GM12875 (cell line): Measurements from ENCODE around the gene FOXJ1.

ENCODE experiments used
- H3K4me3 ChIP-seq: one replicate; pipeline ENCODE4 v1.5.1; 2011; ENCODE audit warnings: low read depth, low read length, control low read depth
- CTCF ChIP-seq: IDR thresholded peaks from 2 replicates; pipeline ENCODE4 v1.5.1; 2011; ENCODE audit warnings: low read depth, mild to moderate bottlenecking, control low read depth, inconsistent platforms, low read length, moderate library complexity, borderline replicate concordance; ENCODE audit not compliant: insufficient read depth

FOXJ1 gene

GRCh38 chr17:76092526-76093413 lies 48.3 kb downstream of the FOXJ1 start:
- TF ChIP-seq CTCF, result no peak
- no peak overlapping the region for H3K4me3 ChIP-seq

- H3K4me3 ChIP-seq, result no peak overlapping the region
- no peak for TF ChIP-seq CTCF
Observed at GRCh38 chr17:76091526-76092286, 49.3 kb downstream of the FOXJ1 start.

DNA sequence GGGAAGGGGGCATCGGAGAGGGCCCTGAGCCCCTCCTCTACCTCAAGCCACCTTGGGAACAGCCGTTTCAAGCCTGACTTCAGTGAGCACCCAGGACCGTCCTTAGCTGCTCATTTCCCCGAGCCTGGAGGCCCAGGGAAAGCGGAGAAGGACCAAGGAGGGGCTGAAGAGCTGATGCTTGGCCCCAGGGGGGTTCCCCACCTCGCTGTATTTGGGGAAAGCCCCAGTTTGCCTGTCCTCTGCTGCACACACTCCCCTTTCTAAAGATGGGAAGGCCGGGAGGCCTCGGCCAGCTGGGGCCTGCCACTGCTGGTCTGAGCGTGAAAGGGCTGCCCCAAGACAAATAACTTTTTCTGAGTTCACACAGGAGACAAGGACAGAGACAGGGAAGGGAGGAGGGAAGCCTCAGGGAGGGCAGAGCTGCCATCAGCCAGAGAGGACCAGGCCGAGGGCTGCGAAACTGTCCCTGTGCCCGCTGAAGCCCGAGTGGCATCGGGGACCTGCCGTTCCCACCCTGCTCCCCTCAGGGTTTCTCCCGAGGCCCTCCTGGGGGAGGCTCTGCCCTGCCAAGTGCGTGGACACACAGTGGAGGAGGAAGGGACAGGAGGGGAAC lies 50.4 kb downstream of the FOXJ1 start:
- H3K4me3 ChIP-seq, result no peak overlapping the region
- TF ChIP-seq CTCF, result no peak

DNA sequence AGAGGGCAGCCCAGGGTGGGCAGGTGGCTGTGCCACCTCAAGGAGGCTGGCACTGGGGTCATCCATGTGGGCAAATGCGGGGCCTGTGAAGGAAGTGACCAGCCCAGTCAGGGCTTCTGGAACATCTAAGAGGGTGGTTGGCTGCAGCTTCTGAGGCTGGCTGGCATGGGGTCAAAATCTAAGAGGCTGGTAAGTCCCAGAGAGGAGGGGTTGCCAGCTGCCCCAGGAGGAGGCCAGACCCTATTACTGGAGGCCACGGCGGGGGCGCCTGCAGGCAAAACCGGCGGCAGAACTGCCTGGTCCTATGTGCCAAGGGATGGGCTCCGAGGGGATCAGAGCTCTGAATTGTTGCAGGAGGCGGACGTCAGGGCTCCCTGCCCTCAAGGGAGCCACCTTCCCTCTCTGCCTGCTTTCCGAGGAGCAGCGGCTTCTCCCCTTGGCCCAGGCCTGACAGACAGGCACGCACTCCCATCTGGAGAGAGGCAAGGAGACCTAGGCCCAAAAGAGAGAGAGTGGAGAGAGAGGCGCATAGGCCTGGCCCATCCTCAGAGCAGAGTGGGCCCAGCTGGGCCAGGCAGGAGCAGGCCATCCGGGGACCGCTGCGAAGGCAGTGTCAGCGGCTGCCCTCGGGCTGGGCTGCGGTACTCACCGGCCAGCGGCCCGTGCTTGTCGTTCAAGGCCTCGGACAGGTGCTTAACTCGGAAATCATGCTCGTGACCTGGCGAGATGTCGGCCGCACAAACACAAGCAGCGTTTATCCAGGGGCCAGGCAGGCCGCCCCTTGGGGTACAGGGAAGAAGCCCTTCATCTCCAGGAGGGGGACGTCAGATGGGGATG lies 51.1 kb downstream of the FOXJ1 start:
- H3K4me3 ChIP-seq, result no peak overlapping the region
- no peak for TF ChIP-seq CTCF

DNA sequence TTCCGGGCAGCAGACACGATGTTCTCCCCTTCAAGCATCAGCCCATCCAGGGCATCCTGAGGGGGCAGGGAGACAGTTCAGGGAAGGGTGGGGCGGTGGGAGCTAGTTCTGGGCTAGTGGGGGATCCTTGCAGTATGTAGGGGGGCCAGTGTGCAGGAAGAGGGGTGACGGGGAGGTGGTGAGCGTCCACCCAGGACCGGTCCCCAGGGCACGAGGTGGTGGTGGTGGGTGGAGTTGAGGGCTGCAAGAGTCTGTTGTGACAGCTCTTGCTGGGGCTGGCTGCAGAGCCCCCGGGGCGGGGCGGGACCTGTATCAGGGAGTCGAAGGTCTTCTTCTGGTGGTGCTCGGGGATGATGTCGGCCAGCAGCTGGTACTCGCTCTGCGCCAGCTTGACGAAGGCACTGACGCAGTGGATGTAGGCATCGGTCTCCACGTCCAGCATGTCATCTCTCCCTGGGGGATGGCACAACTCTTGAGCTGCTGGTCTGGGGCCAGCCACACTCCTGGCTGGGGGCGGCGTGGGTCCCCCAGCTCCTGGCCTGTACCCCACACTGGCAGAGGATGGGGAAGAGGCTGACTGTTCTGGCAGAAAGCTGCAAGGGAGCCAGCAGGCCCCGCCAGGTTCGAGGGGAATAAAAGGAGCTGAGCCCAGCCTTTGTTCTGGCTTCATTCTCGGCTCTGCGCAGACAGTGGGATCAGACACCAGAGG lies 52.0 kb downstream of the FOXJ1 start:
- no peak for TF ChIP-seq CTCF
- no peak overlapping the region for H3K4me3 ChIP-seq
